Trophoblast cell (in vitro differentiated cells and primary cell): ENCODE measurements around the gene CES3.

ENCODE experiments used
- DNase-seq, 2 donors: peaks; one replicate each; pipeline ENCODE4 v3.0.0-alpha.2; 2016
- H2AFZ ChIP-seq: 2 replicates; pipeline ENCODE4 v1.6.1; 2013; ENCODE audit warnings: low read length, moderate library complexity, mild to moderate bottlenecking; ENCODE audit not compliant: insufficient read depth, poor library complexity
- H2AK5ac ChIP-seq: 2 replicates; pipeline ENCODE4 v1.6.1; 2013; ENCODE audit warnings: mild to moderate bottlenecking, low read length
- H2BK120ac ChIP-seq: 2 replicates; pipeline ENCODE4 v1.6.1; 2013; ENCODE audit warnings: low read length, mild to moderate bottlenecking, moderate library complexity; ENCODE audit not compliant: insufficient read depth, poor library complexity
- H2BK12ac ChIP-seq: 2 replicates; pipeline ENCODE4 v1.6.1; 2013; ENCODE audit warnings: mild to moderate bottlenecking, low read length, moderate library complexity
- H2BK5ac ChIP-seq: 2 replicates; pipeline ENCODE4 v1.6.1; 2013; ENCODE audit warnings: low read length, low read depth, moderate library complexity, mild to moderate bottlenecking; ENCODE audit not compliant: poor library complexity
- H3K14ac ChIP-seq: 2 replicates; pipeline ENCODE4 v1.6.1; 2013; ENCODE audit warnings: mild to moderate bottlenecking, low read length
- H3K18ac ChIP-seq: 2 replicates; pipeline ENCODE4 v1.6.1; 2013; ENCODE audit warnings: mild to moderate bottlenecking, low read length
- H3K23ac ChIP-seq: 2 replicates; pipeline ENCODE4 v1.6.1; 2013; ENCODE audit warnings: low read length
- H3K27ac ChIP-seq: 2 replicates; pipeline ENCODE4 v1.5.1; 2013; ENCODE audit warnings: low read depth, mild to moderate bottlenecking, inconsistent platforms, low read length, moderate library complexity
- H3K27me3 ChIP-seq: 2 replicates; pipeline ENCODE4 v1.6.1; 2013; ENCODE audit warnings: inconsistent platforms, mild to moderate bottlenecking, low read length, moderate library complexity; ENCODE audit not compliant: insufficient read depth
- H3K36me3 ChIP-seq, 2 experiments: 1 replicate in 1 of 2; 2 replicates in 1 of 2; pipeline ENCODE4 v1.6.1; 2013; ENCODE audit warnings: low read length in 2 of 2, mild to moderate bottlenecking in 2 of 2, moderate library complexity in 1 of 2; ENCODE audit not compliant: insufficient read depth in 2 of 2, control insufficient read depth in 1 of 2
- H3K4ac ChIP-seq: 2 replicates; pipeline ENCODE4 v1.6.1; 2013; ENCODE audit warnings: low read depth, mild to moderate bottlenecking, low read length, moderate library complexity
- H3K4me1 ChIP-seq, 2 experiments: 1 replicate in 1 of 2; 2 replicates in 1 of 2; pipeline ENCODE4 v1.6.1; 2013; ENCODE audit warnings: low read length in 2 of 2, mild to moderate bottlenecking in 2 of 2, moderate library complexity in 1 of 2; ENCODE audit not compliant: insufficient read depth in 2 of 2, control insufficient read depth in 1 of 2
- H3K4me2 ChIP-seq: 2 replicates; pipeline ENCODE4 v1.6.1; 2013; ENCODE audit warnings: inconsistent platforms, mild to moderate bottlenecking, low read length, moderate library complexity
- H3K4me3 ChIP-seq: 2 replicates; pipeline ENCODE4 v1.5.1; 2013; ENCODE audit warnings: mild to moderate bottlenecking, low read depth, low read length, inconsistent platforms
- H3K79me1 ChIP-seq: one replicate; pipeline ENCODE4 v1.6.1; 2013; ENCODE audit warnings: low read length
- H3K79me2 ChIP-seq: 2 replicates; pipeline ENCODE4 v1.6.1; 2013; ENCODE audit warnings: low read length, mild to moderate bottlenecking; ENCODE audit not compliant: control insufficient read depth, insufficient read depth, poor library complexity
- H3K9ac ChIP-seq: 2 replicates; pipeline ENCODE4 v1.6.1; 2013; ENCODE audit warnings: mild to moderate bottlenecking, low read length
- H3K9me3 ChIP-seq: 2 replicates; pipeline ENCODE4 v1.6.1; 2013; ENCODE audit warnings: low read depth, mild to moderate bottlenecking, control low read depth, inconsistent platforms, low read length; ENCODE audit not compliant: insufficient read depth
- H4K12ac ChIP-seq: 2 replicates; pipeline ENCODE4 v1.6.1; 2013; ENCODE audit warnings: low read depth, mild to moderate bottlenecking, low read length, moderate library complexity
- H4K8ac ChIP-seq: 2 replicates; pipeline ENCODE4 v1.6.1; 2013; ENCODE audit warnings: low read depth, mild to moderate bottlenecking, low read length, moderate library complexity
- H4K91ac ChIP-seq: one replicate; pipeline ENCODE4 v1.6.1; 2013; ENCODE audit warnings: low read depth, mild to moderate bottlenecking, low read length, moderate library complexity
- WGBS: extraction: QIAGEN DNeasy Blood & Tissue Kit; methylation state at CpG from one replicate; pipeline ENCODE4 v1.1.7; 2013; ENCODE audit warnings: missing lambda C conversion rate; ENCODE audit not compliant: insufficient read length, insufficient coverage; ENCODE audit errors: extremely low coverage; 5-methylcytosine and 5-hydroxymethylcytosine counted together

CES3 gene

DNA sequence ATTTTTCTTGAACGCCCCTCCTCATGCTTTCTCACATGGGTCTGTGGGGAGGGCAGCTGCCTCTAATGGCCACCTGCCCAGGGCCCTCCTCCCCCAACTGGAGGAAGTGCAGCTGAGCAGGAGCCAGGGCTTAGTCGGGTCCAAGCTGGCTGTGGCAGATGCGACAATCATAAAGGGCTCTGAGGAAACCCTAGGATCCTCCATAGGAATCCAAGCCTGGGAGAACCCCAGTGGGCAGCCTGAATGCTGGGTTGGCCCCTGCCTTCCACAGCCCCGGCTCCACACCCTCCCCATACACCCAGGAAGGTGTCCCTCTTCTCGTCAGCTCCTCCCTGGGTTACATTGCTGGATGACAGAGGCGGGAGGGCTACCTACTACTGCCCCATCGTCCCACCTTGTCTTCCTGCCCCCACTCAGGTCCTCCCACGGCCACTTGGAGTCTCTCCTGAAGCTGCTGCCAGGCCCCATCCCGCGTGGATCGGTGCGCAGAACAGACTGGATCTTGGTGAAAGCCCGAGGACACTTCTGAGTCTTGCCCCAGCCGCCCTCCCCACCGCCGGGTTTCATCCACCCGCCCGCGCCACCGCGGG lies 52.3 kb downstream of the CES3 start:
- H3K9ac ChIP-seq: no peak overlapping the region
- H4K12ac ChIP-seq: no peak overlapping the region
- H4K8ac ChIP-seq: peak overlapping the region; percentile 79
- H2BK5ac ChIP-seq: peak overlapping the region; percentile 20
- H2BK12ac ChIP-seq: peak overlapping the region; percentile 77
- peak overlapping the region; percentile 20 for H2AFZ ChIP-seq
- H4K91ac ChIP-seq: peak overlapping the region; percentile 44
- DNase-seq: no peak
- peak overlapping the region; percentile 31 for H3K27ac ChIP-seq
- H3K4me1 ChIP-seq: peaks cover 27 to 29% of the 10 kb centered on the region in 2 experiments
- H3K36me3 ChIP-seq: no peaks in the 10 kb centered on the region
- peak overlapping the region; percentile 23 for H2AK5ac ChIP-seq
- peak overlapping the region; percentile 29 for H3K4ac ChIP-seq
- H3K79me2 ChIP-seq: no peaks in the 10 kb centered on the region
- H3K18ac ChIP-seq: peak overlapping the region; percentile 75
- H2BK120ac ChIP-seq: peak overlapping the region; percentile 64
- H3K79me1 ChIP-seq: peaks cover 10% of the 10 kb centered on the region
- peaks cover 13% of the 10 kb centered on the region for H3K27me3 ChIP-seq
- peak overlapping the region; percentile 66 for H3K4me2 ChIP-seq
- H3K14ac ChIP-seq: peak overlapping the region; percentile 82
- no peak overlapping the region for H3K23ac ChIP-seq
- no peaks in the 10 kb centered on the region for H3K9me3 ChIP-seq
- H3K4me3 ChIP-seq: no peak overlapping the region
- WGBS: no CpG with 5 or more reads among the region's 21 CpGs

DNA sequence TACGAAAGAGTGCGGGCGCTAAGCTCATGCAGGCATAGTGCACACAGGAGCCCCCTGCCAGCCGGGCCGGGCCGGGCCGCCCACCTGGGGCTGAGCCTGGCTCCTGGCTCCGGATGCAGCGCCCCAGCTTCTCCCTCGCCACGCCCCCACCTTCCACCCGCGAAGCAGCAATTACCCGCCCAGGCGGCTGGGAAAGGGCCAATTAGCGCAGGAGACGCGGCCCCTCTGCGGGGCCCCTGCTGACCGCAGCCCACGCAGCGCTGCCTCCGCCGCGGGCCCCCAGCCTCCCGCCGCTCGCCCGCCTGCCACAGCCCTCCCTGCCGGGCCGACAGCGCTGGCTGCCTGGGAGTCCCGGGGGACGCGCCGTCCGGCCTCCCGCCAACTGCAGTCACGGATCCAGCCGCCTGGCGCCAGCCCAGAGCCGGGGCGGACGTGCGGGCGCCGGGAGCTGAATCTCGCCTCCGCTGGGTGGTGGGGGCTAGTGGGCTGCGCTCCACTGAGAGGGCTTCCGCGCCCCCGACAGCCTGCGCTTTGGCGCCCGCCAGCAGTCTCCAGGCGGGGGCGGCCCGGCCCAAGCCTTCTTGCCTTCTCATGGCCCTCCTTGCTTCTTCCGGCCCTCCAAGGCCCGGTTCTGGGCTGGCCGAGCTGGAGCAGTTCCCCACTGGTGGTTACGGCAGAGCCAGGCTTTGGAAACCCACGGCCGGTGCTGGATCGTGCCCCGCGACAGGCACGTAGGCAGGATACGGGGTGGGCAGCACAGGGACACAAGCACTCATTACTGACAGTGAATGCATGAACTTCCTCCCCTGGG lies 53.0 kb downstream of the CES3 start:
- Histone ChIP-seq H2AFZ (peak overlapping the region; percentile 30), H4K91ac (peak overlapping the region; percentile 44), H3K79me2 (no peaks in the 10 kb centered on the region), H3K36me3 (no peaks in the 10 kb centered on the region), H2AK5ac (no peak overlapping the region), H3K14ac (peak overlapping the region; percentile 82), H3K4ac (peak overlapping the region; percentile 14), H3K23ac (no peak overlapping the region), H3K18ac (peak overlapping the region; percentile 75), H3K4me1 (peaks cover 27 to 29% of the 10 kb centered on the region in 2 experiments), H3K27ac (peak overlapping the region; percentile 31), H2BK120ac (peak overlapping the region; percentile 64), H3K4me2 (peak overlapping the region; percentile 66), H3K79me1 (peaks cover 10% of the 10 kb centered on the region), H3K9me3 (no peaks in the 10 kb centered on the region), H2BK12ac (peak overlapping the region; percentile 77), H3K9ac (no peak overlapping the region), H4K12ac (no peak overlapping the region), H2BK5ac (peak overlapping the region; percentile 25), H3K4me3 (peak overlapping the region; percentile 37), H4K8ac (peak overlapping the region; percentile 79), H3K27me3 (peaks cover 13% of the 10 kb centered on the region)
- WGBS: no CpG with 5 or more reads among the region's 70 CpGs
- peak; percentile 24 to 58 for DNase-seq

DNA sequence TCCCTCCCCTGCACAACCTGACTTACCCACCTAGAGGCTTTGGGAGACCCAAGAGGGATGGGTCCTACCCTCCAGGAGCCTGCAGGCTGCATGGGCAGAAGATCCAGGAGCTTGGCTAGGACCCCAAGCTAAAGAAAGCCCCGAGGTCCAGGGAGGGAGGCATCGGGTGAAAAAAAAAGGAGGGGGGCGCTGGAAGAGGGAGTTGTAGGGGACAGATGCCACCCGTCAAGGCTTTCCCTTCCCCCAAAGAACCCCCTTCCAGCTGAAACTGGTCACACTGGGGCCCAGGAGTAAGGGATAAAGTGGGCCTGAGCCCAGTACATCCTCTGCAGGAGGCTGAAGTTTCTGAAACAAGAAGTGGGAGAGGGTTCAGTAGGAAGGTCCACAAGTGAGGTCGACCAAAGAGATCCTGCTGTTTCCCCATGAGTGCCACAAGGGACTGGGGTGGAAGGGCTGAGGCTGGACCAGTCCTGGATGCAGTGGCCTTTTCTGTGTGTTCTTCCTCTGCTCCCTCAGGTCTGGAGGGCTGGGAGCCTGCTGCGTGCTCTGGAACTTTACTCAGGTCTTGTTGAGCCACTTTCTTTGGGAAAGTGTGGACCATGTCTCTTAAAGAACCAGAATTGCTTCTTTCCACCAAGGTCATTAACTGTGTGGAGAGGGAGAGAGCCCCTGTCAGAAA lies 53.7 kb downstream of the CES3 start:
- H3K36me3 ChIP-seq: no peaks in the 10 kb centered on the region
- WGBS: no CpG with 5 or more reads among the region's 6 CpGs
- peak overlapping the region; percentile 25 for H2BK5ac ChIP-seq
- no peak overlapping the region for H4K12ac ChIP-seq
- H3K4ac ChIP-seq: peak overlapping the region; percentile 14
- peaks cover 13% of the 10 kb centered on the region for H3K27me3 ChIP-seq
- peak overlapping the region; percentile 12 for H4K8ac ChIP-seq
- peaks cover 27 to 29% of the 10 kb centered on the region in 2 experiments for H3K4me1 ChIP-seq
- H3K9me3 ChIP-seq: no peaks in the 10 kb centered on the region
- H3K14ac ChIP-seq: peak overlapping the region; percentile 46
- H3K4me3 ChIP-seq: no peak overlapping the region
- H4K91ac ChIP-seq: peak overlapping the region; percentile 44
- peak overlapping the region; percentile 66 for H3K4me2 ChIP-seq
- H3K27ac ChIP-seq: peak overlapping the region; percentile 31
- H3K9ac ChIP-seq: no peak overlapping the region
- no peak overlapping the region for H2AK5ac ChIP-seq
- peak overlapping the region; percentile 48 for H3K18ac ChIP-seq
- DNase-seq: no peak
- H3K23ac ChIP-seq: no peak overlapping the region
- peak overlapping the region; percentile 30 for H2AFZ ChIP-seq
- H3K79me1 ChIP-seq: peaks cover 10% of the 10 kb centered on the region
- peak overlapping the region; percentile 5 for H2BK120ac ChIP-seq
- peak overlapping the region; percentile 55 for H2BK12ac ChIP-seq
- H3K79me2 ChIP-seq: no peaks in the 10 kb centered on the region

DNA sequence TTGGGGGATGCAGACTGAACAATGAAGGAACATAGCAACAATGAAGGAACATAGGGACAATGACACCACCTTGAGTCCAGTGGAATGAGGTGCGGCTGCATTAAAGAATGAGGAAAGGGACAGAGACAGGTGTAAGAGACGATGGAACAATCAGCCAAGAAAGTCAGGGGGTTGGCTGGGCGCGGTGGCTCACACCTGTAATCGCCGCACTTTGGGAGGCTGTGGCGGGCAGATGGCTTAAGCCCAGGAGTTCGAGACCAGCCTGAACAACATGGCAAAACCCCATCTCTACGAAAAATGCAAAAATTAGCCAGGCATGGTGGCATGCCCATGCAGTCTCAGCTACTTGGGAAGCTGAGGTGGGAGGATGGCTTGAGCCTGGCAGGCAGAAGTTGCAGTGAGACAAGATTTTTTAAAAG lies 54.3 kb downstream of the CES3 start:
- Histone ChIP-seq H3K18ac (no peak overlapping the region), H2BK5ac (no peak overlapping the region), H3K36me3 (no peaks in the 10 kb centered on the region), H3K14ac (no peak overlapping the region), H3K4ac (no peak overlapping the region), H3K4me1 (peaks cover 27 to 29% of the 10 kb centered on the region in 2 experiments), H3K9ac (no peak overlapping the region), H3K9me3 (no peaks in the 10 kb centered on the region), H3K4me2 (no peak overlapping the region), H3K4me3 (no peak overlapping the region), H4K8ac (no peak overlapping the region), H3K23ac (no peak overlapping the region), H3K27me3 (peaks cover 13% of the 10 kb centered on the region), H4K91ac (peak overlapping the region; percentile 44), H2BK12ac (peak overlapping the region; percentile 47), H2AFZ (no peak overlapping the region), H3K79me1 (peaks cover 10% of the 10 kb centered on the region), H4K12ac (no peak overlapping the region), H3K79me2 (no peaks in the 10 kb centered on the region), H3K27ac (no peak overlapping the region), H2AK5ac (no peak overlapping the region), H2BK120ac (no peak overlapping the region)
- WGBS: no CpG with 5 or more reads among the region's 9 CpGs
- DNase-seq: no peak
